Measurements from ENCODE around the gene AMACR.
"Not testable (repeated sequence)": the region's sequence is repeated elsewhere in the genome, so short reads cannot be mapped to it uniquely, and the experiment has no call there.

The AMACR gene

DNA sequence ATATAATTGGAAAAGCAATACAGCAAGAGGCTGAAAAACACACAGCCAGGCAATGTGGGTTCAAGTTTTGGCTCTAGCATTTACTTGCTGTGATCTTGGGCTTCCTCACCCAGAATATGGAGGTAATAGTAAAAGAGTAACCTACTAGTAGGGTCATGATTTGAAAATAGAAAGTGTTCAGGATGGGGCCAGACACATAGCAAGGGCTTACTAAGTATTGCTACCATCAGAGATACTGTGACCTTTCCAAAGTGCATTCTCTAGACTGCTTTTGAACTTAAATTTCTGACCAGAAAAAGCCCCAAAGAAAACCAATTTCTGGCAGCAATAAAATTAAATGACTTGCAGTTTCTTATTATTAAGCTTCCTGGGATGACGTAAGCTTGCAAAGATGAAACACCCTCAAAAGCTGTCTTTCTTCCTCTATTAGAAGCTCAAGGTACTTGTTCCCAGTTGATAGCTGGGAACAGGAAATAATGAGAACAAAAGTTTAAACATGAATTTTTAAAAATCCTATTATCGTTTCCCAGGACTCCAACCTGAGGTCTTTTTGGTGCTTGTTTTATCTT is 43.6 kb downstream of the AMACR start:
- DNase-seq: no peak

DNA sequence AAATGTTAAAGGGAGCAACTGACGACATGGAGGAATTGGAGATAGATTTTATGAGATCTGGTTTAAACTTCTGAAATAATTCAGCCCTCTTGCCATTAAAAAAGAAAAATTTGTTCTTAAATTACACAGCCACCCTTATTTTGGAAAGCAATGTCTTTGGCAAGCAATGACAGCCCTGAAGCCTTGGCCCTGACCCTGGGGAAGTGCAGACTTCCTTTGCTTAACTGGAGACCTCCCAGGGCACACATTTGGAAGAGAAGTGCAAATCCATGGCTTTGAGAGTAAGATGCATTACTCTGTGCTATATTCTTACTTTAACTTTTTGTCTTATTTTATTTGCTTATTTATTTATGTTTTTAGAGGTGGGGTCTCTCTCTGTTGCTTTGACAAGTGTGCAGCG is 49.7 kb downstream of the AMACR start:
- DNase-seq: no peak

DNA sequence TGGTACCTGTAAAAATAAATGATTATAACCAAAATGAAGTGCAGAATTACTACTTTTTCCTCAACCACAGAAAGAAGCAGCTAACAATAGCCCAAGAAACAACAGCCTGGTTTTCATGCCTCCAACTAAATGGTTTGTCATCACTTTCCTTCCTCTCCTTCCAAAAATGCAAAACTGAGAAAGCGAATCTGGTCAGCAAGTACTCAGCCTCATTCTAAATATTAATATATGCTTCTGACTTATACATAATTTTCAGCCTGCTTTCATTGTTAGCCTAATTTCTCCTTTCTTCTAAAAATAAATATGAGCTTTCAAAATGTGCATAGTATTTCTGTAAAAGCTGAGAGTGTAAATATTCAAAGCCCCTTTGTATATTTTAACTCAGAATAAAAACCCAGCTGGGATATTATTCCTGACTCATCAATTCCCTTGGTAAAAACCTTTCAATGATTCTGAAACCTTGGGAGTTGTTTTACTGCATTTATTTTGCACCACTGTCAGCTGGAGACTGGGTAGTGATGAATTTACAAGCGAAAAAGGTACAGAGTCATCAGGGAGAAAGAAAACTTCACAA is 50.2 kb downstream of the AMACR start:
- no peak for DNase-seq

DNA sequence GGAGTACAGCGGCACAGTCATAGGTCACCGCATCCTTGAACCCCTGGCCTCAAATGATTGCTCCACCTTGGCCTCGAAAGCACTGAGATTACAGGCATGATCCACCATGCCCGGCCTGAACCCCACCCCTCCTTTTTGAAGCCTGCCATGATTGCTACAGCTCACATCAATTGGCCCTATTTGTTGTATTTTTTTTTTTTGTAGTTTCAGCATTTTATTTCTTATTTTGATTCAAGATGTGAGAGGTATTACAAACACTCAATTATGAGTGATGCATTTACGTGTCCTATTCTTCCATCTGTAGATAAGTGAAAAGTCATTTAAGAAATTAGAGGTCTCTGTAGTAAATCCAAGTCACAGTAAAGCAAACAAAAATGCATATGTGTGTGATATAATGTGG is 55.7 kb downstream of the AMACR start:
- not testable (repeated sequence) for DNase-seq

DNA sequence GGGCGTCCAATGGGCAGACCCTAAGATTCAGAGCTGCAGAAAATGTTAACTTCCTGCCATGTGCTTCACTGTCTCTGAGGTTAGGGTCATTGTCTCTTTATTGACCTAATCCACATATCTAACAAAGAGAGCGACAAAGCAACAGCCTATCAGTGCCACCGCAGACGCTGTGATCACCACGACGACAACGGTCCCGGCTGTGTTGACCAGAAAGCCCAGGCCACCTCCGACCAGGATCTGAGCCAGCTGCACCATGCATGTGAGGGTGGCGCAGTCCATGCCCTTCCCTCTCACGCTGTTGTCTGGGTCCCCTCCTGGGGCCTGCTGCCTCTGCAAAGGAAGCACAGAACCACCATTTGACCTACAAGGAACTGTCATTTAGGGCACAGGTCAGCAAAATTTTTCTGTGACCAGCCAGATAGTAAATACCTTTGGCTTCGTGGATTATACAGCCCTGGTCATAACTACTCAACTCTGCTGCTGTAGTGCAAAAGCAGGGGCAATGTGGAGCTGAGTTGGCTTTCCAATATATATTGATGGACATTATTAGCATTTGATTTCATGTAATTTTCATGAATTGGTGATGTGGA is 63.2 kb downstream of the AMACR start:
- peak in 1 of 2 experiments; percentile 32 for DNase-seq

DNA sequence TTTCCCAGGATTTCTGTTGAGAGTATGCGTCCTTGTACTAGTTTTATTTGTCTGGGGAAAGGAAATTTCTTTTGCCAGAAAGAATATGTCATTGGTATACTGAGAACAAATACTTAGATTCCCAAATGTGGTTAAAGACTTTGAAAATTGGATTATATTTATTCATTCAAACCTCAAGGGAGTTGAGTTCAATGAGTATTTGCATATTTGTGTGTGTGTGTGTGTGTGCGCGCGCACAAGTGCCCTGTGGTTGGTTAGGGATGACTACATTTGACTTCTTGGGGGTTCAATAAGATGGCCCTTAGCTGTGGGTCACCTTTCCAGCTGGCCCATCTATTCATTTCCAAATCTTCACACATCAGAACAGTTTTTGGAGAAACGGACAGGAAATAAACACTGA is 66.8 kb downstream of the AMACR start:
- DNase-seq: no peak

DNA sequence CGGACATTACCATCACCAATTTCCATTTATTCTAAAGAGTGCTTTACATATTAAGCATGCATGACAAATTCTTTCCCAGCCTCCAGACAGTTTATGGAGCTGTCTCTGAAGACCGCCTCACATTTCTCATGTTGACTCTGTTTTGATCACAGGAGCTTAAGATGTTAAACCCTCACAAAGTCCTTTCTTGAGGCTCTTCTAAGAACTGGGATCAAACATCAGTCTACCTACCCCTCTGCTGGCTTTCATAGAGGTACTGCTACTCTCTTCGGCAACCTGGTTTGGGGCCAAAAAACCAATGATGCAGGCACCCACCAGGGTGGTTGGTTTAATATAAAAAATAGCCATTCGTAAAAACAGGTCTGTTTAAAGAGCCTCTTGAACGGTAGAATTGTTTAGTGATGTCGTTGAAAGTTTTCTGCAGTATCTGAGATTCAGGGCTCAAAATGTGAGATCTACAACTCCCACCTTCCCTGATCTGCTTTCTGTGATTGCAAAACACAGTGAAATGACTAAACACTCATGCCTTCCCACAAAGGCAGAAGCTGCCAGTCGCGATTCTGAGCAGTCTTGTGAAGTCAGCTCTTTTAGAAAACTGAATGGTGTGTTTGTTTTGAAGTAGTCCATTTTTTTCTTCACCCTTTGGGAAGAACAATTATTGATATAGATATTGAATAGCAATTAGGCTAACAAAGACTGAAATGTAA is 68.1 kb downstream of the AMACR start:
- DNase-seq: no peak

DNA sequence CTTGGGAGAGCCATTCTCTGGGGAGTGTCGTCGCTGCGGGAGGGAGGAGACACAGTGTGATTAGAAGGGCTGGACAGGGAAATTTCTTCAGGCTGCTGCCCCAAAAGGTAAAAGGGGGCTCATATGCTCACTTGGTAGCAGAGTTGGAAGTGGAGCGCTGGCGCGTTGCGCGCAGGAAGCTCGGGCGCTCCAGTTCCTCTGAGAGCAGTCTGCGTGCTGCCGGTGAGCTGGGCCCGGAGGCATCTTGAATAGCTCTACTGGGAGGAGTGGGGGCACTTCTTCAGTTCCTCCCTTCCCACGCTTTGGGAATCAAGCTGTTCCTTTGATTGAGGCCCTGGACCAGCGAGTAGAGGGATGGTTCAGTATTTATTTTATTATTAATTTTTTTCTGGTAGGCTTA is 69.0 kb downstream of the AMACR start:
- DNase-seq: no peak

DNA sequence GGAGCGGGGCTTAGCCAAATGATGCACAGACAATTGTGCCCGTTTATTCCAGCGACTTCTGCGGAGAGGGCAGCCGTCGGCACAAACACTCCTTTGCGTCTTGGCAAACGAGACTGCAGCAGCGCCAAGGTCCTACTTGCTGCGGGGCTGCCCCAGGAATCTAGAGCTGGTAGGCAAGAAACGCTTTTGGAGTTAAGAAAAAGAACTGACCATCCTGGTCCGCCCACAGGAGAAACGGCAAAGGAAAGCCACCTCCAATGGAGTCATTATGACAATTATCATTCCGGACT is 69.4 kb downstream of the AMACR start:
- no peak for DNase-seq

DNA sequence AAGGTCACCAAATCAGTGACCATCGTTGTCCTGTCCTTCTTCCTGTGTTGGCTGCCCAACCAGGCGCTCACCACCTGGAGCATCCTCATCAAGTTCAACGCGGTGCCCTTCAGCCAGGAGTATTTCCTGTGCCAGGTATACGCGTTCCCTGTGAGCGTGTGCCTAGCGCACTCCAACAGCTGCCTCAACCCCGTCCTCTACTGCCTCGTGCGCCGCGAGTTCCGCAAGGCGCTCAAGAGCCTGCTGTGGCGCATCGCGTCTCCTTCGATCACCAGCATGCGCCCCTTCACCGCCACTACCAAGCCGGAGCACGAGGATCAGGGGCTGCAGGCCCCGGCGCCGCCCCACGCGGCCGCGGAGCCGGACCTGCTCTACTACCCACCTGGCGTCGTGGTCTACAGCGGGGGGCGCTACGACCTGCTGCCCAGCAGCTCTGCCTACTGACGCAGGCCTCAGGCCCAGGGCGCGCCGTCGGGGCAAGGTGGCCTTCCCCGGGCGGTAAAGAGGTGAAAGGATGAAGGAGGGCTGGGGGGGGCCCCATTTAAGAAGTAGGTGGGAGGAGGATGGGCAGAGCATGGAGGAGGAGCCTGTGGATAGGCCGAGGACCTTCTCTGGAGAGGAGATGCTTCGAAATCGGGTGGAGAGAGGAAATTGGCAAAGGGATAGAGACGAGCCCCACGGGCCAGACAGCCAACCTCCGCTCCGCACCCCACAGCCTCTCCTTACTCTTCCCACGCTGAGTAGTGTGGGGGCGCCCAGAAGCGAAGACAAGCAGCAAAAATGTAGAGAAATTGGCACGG is 69.9 kb downstream of the AMACR start:
- DNase-seq: no peak

DNA sequence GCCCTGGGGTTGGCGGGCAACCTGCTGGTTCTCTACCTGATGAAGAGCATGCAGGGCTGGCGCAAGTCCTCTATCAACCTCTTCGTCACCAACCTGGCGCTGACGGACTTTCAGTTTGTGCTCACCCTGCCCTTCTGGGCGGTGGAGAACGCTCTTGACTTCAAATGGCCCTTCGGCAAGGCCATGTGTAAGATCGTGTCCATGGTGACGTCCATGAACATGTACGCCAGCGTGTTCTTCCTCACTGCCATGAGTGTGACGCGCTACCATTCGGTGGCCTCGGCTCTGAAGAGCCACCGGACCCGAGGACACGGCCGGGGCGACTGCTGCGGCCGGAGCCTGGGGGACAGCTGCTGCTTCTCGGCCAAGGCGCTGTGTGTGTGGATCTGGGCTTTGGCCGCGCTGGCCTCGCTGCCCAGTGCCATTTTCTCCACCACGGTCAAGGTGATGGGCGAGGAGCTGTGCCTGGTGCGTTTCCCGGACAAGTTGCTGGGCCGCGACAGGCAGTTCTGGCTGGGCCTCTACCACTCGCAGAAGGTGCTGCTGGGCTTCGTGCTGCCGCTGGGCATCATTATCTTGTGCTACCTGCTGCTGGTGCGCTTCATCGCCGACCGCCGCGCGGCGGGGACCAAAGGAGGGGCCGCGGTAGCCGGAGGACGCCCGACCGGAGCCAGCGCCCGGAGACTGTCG is 70.7 kb downstream of the AMACR start:
- no peak for DNase-seq

DNA sequence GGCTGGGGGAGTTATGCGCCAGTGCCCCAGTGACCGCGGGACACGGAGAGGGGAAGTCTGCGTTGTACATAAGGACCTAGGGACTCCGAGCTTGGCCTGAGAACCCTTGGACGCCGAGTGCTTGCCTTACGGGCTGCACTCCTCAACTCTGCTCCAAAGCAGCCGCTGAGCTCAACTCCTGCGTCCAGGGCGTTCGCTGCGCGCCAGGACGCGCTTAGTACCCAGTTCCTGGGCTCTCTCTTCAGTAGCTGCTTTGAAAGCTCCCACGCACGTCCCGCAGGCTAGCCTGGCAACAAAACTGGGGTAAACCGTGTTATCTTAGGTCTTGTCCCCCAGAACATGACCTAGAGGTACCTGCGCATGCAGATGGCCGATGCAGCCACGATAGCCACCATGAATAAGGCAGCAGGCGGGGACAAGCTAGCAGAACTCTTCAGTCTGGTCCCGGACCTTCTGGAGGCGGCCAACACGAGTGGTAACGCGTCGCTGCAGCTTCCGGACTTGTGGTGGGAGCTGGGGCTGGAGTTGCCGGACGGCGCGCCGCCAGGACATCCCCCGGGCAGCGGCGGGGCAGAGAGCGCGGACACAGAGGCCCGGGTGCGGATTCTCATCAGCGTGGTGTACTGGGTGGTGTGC is 71.4 kb downstream of the AMACR start, which contains the start of gene RXFP3:
Gene RXFP3, plus strand, starts transcription at position 6 of the 636 bp plus-strand sequence. Its CDS starts 355 bp downstream, at position 361.
- no peak for DNase-seq

All from NCI-H2081 (cell line).